ENCODE data around the gene CNTNAP2. TPM values are rescaled to one million over a fixed set of nuclear protein-coding genes. Genes with fewer than 3 reads are reported as not detected.

The CNTNAP2 gene
- total and polyA plus RNA-seq, 2 of the 13 experiments (the other 11 are each of a cell fraction or from before 2014, with no cell fraction given) = 0.40 to 0.42 TPM

- no peaks in the 10 kb centered on the region for H3K36me3 ChIP-seq (replicated peaks in 1 of 2; ENCODE audit: control insufficient read depth in 1 of 2, insufficient read depth in 2 of 2, low read length in 2 of 2)
- ATAC-seq (no peak), DNase-seq (ENCODE audit: low spot score) (no peak), FAIRE-seq (no peak)
- CTCF ChIA-PET (ENCODE audit: low intra/inter-chr PET ratio, low total read pairs) = no interaction called here
- POLR2A ChIA-PET = no interaction called here
- H2AFZ ChIP-seq (ENCODE audit: low read length) = no peak overlapping the region
- no peaks in the 10 kb centered on the region for H3K4me1 ChIP-seq (ENCODE audit: insufficient read depth, low read length)
- H3K9ac ChIP-seq (ENCODE audit: insufficient read depth, low read depth, low read length) = no peak overlapping the region
- no TSS peak for BruUV-seq (replicated peaks)
- TF ChIP-seq THYN1 (CRISPR knock-in tag; IDR thresholded peaks at IDR 0.05; ENCODE audit: borderline replicate concordance, low read depth) (no peak), RFXAP (CRISPR knock-in tag; IDR thresholded peaks at IDR 0.05; ENCODE audit: borderline replicate concordance) (no peak), NR2C2 (CRISPR knock-in tag; IDR thresholded peaks at IDR 0.05; ENCODE audit: borderline replicate concordance) (no peak), BCL3 (CRISPR knock-in tag; IDR thresholded peaks at IDR 0.05) (no peak), NFRKB (IDR thresholded peaks at IDR 0.05) (no peak), ZBTB3 (CRISPR knock-in tag; IDR thresholded peaks at IDR 0.05; ENCODE audit: borderline replicate concordance, low read depth) (no peak), ATF7 (IDR thresholded peaks at IDR 0.05) (no peak), ATF7 (CRISPR knock-in tag; IDR thresholded peaks at IDR 0.05) (no peak), ZNF431 (CRISPR knock-in tag; IDR thresholded peaks at IDR 0.05; ENCODE audit: borderline replicate concordance, low read depth) (no peak), SRY (CRISPR knock-in tag; IDR thresholded peaks at IDR 0.05) (no peak)
- in situ Hi-C loops (cut with HindIII; ENCODE audit: extremely low pct_ligation_motif_present, low pct_unique_long_range_greater_than_20kb) = no loop called here
- WGBS (ENCODE audit: low lambda C conversion rate) = 16% methylated on average over 3 of the region's 3 CpGs
- H3K27ac ChIP-seq (ENCODE audit: extremely low read length, insufficient read depth, low read length) = no peak overlapping the region
- no peaks in the 10 kb centered on the region for H3K79me2 ChIP-seq (ENCODE audit: insufficient read depth, low read length)
- H3K9me3 ChIP-seq (ENCODE audit: low read length) = peaks cover 67% of the 10 kb centered on the region
- no peaks in the 10 kb centered on the region for H4K20me1 ChIP-seq (ENCODE audit: insufficient read depth, low read length)
- H3K4me3 ChIP-seq (replicated peaks in 1 of 3; ENCODE audit: insufficient read depth in 1 of 3, low read depth in 2 of 3, low read length in 3 of 3) = no peak overlapping the region
- no peak overlapping the region for H3K4me2 ChIP-seq (ENCODE audit: low read depth, low read length)
- no peaks in the 10 kb centered on the region for H3K27me3 ChIP-seq (ENCODE audit: control insufficient read depth in 1 of 2, insufficient read depth in 2 of 2, low read length in 2 of 2)
- intact Hi-C loops (cut with micrococcal nuclease; ENCODE audit: unreplicated experiment) = no loop called here
These were observed 522.7 kb downstream of the CNTNAP2 start for GRCh38 chr7:146639291-146639690.
